ENCODE data around the gene NUDT16.
A peak's percentile ranks its signal among the peaks of the same experiment; 100 is the strongest.

The NUDT16 gene

DNA sequence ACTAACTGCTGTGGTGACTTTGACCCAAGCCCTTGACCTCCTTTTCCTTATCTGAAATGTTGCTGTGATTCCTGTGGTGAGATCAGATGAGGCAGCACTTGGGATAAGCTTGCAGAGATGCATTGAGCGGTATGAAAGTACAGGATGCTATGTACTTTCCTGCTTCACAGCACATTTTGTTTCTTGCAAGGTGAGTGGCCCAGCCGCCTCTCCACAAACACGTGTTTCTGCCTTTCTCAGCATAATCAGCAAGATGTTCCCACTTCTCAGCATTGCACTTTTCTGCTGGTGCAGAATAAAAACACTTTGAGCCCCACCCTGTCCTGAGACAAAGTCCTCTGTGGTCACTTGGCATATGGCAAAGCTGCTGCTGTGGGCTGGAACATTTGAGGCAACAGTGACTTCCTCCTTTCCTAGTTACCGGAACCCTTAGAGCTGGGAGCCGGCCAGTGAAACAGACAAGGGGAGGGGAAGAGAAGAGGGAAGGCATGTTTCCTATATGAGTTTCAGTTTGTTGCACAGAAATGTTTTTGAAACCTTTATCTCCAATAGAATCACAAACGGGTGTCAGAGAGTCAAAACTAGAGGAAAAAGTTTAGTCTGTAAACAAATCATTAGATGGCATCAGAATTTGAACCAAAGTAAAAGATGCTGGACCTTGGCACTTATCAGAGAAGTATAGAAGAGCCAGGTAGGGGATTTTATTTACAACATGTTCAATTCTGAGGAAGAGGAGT is 5.0 kb downstream of the NUDT16 start:
- no peak for DNase-seq (ENCODE audit: low spot score)

GRCh38 chr3:131387796-131388489 is 6.4 kb downstream of the NUDT16 start:
- no peak for DNase-seq (ENCODE audit: low spot score)

GRCh38 chr3:131388490-131388799 is 6.9 kb downstream of the NUDT16 start:
- no peak for DNase-seq (ENCODE audit: low spot score)

- no peak for DNase-seq (ENCODE audit: low spot score)
Measured at GRCh38 chr3:131390331-131390730, 8.8 kb downstream of the NUDT16 start.

DNA sequence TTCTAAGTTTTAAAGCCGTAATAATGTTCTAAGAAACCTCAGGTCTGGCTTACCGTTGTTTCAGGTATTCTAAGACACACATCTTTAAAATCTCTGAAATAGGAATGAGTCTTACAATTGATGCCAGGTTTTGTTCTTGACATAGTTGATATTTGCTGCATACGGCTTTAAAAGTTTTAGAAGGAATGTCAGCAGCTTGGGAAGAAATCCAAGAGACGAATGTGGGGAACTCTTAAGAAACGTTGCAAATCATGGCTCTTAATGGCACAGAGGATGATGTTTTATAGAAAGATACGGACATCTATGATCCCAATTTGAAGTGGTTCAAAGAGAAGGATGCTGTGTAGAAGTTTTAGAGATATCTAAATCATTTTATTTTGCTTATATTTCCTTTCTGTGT is 11.5 kb downstream of the NUDT16 start:
- no peak for DNase-seq (ENCODE audit: low spot score)

DNA sequence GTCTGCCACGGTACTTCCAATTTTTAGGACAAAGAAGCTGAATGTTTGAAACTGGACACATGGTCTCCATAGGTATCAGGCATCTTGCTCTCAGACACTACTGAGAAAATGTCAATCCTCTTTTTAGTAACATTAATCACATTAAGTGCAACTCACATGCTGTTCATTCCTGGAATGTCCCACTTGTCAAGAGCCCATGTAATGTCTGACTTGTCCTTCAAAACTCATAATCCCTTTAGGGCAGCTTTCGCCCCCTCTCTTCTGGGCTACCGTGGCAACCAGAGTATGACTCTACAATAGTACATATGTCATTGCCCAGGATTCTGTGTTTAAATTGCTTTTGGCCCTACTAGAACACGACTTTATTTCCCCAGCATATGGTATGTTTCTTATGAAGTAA is 12.3 kb downstream of the NUDT16 start:
- DNase-seq (ENCODE audit: low spot score) = no peak

- no peak for DNase-seq (ENCODE audit: low spot score)
Measured at GRCh38 chr3:131394400-131394799, 12.8 kb downstream of the NUDT16 start.

- no peak for DNase-seq (ENCODE audit: low spot score)
Measured at GRCh38 chr3:131396170-131396569, 14.6 kb downstream of the NUDT16 start.

GRCh38 chr3:131397889-131398288 is 16.3 kb downstream of the NUDT16 start:
- no peak for DNase-seq (ENCODE audit: low spot score)

GRCh38 chr3:131401978-131402377 is 20.4 kb downstream of the NUDT16 start:
- DNase-seq (ENCODE audit: low spot score) = no peak

GRCh38 chr3:131402391-131403039 is 20.9 kb downstream of the NUDT16 start:
- DNase-seq (ENCODE audit: low spot score) = peak; percentile 28

DNA sequence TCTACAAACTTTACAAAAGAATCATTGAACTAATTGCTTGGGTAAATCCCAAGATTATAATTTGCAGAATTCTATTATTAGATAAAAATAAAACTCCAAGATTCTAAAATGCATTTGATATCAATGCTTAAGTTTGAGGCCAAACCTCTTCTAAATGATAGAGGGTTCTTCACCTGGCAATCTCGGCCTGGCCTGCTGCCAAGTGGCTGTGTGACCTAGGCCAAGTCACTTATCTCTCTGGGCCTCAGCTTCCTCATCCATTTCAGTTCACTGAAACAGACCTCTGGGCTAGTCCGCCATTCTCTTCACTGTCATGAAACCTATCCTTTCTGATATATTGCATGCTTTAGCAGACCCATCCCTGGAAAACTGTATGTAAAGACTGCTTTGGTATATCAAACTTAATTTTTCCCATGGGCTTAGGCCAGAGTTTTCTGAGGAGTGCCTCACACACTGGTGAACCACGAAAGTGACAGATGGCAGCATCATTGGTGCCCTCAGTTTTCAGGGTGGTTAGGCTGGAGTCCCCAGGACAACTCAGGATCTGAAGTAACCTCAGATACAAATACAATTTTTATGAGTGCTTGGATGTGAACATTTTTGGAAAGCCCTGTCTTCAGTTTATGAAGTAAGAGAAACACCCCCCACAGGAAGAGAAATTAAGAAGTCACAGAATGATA is 21.8 kb downstream of the NUDT16 start:
- no peak for DNase-seq (ENCODE audit: low spot score)

DNA sequence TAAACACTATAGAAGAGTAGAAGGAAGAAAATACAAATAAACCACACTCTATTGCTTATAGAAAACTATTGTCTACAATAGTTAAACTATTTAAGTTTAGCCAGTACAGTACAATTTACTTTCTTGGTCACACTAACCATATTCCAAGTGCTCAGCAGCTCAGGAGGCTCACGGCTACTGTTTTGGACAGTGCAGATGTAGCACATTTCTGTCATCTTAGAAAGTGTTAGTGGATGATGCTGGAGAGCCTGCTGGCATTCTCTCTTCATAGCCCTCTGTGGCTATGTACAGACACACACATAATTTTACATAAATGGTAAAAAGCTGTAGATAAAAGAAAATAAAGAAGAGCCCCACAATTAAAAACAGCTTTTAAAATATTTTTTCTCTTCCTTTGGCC is 23.8 kb downstream of the NUDT16 start:
- no peak for DNase-seq (ENCODE audit: low spot score)

DNA sequence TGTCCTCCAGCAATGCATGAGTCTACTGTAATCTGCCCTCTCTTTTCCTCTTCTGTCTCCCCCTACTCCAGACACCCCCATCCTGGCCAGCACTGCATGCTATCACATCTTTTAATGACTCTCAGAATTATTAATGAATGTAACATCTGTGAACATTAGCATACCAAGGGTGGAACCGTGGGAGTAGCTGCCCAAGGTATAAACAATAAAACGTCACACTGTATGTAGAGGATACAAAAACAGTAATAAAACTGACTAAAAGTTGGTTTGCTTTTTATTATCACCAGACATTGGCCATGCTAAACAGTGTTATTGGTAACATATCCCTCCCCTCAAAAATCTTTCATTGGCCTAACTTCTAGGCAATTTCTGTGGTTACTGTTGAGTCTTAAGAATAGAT is 24.7 kb downstream of the NUDT16 start:
- no peak for DNase-seq (ENCODE audit: low spot score)

GRCh38 chr3:131417751-131418150 is 36.2 kb downstream of the NUDT16 start:
- DNase-seq (ENCODE audit: low spot score) = no peak

DNA sequence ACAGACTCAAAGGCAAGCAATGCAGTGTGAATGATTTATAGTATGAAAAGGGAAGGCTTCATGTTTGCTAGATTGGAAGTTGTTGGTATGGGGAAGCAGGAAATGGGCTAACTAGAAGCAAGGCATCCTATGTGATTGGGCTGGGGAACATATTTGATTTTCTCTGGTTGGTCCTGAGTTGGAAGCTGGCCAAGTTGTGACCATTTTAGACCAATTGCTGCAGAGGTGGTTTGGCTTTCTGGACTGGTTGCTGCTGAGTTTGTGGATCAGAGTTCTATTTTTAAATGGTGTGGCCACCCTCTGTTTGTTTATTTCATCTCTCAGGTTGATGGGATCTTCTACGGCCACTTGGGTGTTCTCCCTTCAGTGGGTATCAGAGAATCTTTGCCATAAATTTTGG is 39.7 kb downstream of the NUDT16 start:
- DNase-seq (ENCODE audit: low spot score) = no peak

- no peak for DNase-seq (ENCODE audit: low spot score)
Measured at GRCh38 chr3:131421957-131422498, 40.5 kb downstream of the NUDT16 start.

- DNase-seq (ENCODE audit: low spot score) = no peak
Measured at GRCh38 chr3:131427226-131427625, 45.7 kb downstream of the NUDT16 start.

DNA sequence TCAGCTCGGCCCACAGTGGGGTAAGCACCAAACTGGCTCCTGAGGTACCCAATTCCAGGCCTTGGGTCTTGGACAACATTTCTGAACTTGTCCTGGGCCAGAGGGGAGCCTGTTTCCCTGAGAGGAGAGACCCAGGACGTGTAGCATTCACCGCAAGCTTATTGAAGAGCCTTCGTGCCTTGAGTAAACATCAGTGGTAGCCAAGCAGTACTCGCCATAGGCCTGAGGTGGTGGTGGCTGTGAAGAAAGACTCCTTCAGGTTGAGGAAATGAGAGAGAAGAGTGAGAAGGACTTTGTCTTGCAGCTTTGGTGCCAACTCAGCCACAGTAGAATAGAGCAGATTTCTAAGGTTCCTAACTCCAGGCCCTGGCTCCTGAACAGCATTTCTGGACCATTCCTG is 50.2 kb downstream of the NUDT16 start:
- DNase-seq (ENCODE audit: low spot score) = no peak

DNA sequence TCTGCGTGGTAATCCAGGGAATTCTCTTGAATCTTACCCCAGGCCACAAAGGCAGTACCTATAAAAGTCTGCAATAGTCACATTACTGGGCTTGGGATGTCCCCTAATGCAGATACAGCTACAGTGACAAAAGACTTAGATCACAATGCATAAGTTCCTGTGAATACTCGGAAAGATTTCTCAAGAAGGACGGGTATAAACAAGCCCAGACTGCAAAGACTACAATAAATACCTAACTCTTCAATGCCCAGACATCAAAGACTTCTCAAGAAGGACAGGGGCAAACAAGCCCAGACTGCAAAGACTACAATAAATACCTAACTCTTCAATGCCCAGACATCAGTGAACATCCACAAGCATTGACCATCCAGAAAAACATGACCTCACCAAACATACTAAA is 50.9 kb downstream of the NUDT16 start:
- no peak for DNase-seq (ENCODE audit: low spot score)

GRCh38 chr3:131435000-131435399 is 53.4 kb downstream of the NUDT16 start:
- no peak for DNase-seq (ENCODE audit: low spot score)
